ENCODE measurements around the gene GAB3.

DNA sequence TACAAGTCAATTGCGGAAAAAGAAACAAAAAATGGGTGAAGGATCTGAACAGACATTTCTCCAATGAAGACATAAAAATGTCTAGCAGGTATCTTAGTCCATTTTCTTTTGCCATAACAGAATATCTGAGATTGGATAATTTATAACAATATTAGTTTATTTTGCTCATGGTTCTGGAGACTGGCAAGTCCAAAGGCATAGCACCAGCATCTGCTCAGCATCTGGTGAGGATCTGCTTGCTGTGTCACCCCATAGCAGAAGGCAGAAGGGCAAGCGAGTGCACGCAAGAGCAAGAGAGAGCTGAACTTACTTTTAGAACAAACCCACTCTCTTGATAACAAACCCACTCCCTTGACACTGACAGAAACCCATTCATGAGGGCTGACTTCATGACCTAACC lies 29.7 kb downstream of the GAB3 start:
- TF ChIP-seq, protein P1, sequence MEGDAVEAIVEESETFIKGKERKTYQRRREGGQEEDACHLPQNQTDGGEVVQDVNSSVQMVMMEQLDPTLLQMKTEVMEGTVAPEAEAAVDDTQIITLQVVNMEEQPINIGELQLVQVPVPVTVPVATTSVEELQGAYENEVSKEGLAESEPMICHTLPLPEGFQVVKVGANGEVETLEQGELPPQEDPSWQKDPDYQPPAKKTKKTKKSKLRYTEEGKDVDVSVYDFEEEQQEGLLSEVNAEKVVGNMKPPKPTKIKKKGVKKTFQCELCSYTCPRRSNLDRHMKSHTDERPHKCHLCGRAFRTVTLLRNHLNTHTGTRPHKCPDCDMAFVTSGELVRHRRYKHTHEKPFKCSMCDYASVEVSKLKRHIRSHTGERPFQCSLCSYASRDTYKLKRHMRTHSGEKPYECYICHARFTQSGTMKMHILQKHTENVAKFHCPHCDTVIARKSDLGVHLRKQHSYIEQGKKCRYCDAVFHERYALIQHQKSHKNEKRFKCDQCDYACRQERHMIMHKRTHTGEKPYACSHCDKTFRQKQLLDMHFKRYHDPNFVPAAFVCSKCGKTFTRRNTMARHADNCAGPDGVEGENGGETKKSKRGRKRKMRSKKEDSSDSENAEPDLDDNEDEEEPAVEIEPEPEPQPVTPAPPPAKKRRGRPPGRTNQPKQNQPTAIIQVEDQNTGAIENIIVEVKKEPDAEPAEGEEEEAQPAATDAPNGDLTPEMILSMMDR (optimal IDR thresholded peaks at IDR 0.05 in 1 of 3, IDR thresholded peaks at IDR 0.05 in 1 of 3, conservative IDR thresholded peaks at IDR 0.05 in 1 of 3; ENCODE audit: extremely low read depth in 1 of 3, insufficient read depth in 2 of 3, low read length in 3 of 3), result no peak
- no peak for TF ChIP-seq EZH2 (IDR thresholded peaks at IDR 0.05; ENCODE audit: low read length)

Measured in keratinocyte (primary cell).